Midbrain (tissue), 1 donor: ENCODE measurements around the gene LRTM2.

Experiments
- DNase-seq: peaks from one replicate; lab custom pipeline; 2025; lab: John Stamatoyannopoulos, UW

Gene LRTM2

DNA sequence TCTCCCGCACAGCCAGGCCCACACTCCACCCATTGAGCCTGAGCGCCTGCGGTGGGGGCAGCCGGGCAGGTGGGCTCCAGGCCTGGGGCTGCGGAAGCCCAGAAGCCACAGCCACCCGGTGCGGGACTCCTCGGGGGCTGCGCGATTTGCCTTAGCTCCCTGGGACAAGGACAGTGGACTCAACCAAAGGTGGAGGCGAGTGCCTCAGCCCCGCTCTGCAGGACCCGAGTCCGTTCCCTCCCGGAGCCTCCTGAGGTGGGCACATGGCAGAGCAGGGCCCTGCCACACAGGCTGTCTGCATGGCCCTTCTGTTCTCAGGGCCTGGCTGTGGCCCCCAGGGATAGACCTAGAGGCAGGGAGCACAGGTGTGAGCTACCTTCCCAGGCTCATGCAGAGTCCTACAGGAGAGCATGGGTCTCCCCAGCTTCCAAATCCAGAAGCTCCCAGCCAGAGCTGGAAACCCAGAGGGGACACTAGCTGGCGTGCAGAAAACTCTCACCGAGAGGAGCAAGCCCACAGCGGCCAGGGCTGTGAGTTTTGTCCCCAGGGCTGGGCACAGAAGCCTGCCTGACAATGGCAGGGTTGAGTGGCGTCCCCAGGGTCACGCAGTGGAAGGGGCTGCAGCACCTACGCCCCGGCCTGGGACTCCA is 22.2 kb upstream of the LRTM2 start:
- DNase-seq = no peak

DNA sequence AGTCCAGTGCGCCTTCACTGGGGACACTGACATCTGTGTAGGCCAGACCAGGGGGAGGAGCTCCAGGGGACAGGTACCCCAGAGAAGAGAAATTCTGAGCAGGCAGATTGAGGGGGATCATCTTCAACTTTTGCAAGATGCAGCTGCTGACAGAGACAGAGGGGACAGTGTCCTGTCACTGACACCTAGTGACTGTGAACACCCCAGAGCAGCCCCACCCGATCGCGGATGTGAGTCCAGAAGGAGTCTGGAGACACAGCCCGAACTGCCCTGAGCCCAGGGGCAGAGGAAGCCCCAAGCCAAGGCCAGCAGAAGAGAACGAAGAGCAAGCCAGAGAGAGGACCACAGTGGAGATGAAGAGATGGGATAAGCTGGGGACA is 21.7 kb upstream of the LRTM2 start:
- DNase-seq = no peak

- DNase-seq = no peak
These were observed 21.1 kb upstream of the LRTM2 start for GRCh38 chr12:1799051-1799881.

DNA sequence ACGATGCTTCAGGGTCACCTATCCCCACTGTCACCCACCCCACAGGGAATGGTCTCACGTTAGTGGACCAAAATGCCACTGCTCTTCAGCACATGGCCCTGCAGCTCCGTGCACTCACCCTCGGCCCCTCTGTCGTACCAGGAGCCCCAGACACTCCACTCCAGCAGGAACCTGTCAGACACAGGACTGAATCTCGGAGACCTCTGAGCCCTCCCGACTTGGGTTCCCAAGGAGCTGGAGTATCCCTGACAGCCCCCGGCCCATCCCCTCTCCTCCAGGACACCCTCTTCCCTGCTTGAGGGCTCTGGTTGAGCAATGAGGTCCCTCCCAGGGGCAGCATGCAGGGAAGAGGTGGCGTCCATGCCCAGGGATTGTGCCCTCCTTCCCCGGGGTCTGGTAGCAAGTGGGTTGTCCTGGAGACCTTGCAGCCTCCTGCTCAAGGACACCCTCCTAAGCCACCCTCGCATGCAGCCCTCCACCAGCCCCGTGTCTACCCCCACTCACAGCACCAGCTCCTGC is 20.4 kb upstream of the LRTM2 start:
- DNase-seq = no peak

DNA sequence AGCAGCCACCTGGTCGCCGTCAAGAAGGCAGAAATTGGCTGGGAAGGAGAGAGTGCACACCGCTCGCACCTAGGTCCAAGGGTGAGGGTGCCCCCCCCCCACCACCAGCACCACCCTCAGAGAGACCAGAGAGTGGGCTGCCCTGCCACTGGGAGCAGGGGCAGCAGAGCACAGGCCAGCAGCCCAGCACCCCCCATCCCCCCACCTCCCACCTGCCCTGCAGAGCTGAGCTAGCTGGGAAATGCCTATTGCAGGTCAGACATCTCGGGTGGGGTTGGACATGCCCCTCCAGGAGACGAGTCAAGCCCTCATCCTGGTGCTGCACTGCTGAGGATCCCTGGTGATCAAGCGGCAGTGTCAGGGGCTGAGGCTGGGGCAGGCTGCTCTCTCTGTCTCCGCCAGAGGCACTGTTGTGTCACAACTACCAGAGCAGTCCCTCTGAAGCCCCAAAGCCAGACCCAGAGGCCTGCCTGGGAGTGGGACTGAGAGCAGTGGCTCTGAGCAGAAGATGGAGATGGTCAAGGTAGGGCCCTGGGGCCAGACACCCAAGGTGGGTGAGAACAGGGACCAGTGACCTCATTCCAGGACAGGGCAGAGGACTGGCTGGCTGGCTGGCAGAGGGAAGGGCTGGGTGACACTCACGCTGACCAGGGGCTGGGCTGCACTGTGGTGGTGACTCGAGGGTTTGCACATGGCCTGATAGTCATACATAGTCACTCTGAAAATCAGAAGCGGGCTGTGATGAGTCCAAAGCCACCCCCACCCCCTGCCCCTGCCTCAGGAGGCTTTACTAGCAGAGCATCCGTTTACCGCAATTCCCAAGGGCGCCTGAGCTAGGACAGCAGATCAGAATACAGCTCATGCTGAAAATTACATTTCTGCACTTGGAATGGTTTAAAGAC is 19.7 kb upstream of the LRTM2 start:
- DNase-seq = peak; percentile 53

DNA sequence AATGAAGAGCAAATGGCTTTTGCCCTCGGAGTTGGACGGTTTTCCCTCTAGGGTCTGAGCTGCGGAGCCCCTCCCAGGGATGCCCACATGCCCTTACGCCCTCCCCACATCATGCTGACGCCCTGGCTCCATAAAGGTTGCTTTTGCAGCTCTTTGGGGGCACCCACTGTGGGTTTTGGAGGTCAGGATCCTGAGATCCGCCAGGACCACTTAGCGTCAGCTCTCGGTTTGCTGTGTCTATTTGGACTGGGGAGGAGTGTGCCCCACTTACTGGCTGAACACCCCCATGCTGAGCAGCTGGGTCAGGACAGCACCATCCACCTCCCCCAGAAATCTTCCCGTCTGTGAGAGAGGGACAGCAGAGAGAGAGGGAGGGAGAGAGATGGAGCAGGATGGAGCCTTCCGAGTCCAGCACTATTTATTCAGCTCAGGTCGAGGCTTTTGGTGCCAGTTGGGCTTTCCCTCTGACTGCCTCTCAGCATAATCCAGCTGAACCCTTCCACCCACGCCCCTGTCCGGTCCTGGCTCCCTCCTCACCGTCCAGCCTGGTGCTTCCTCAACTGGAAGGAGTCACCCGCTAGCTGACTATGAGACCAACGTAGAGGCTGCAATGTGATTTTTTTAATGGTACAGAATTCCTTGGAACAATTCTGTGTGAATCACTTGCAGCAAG is 18.9 kb upstream of the LRTM2 start:
- no peak for DNase-seq

GRCh38 chr12:1803736-1804135 is 16.6 kb upstream of the LRTM2 start:
- DNase-seq = no peak

DNA sequence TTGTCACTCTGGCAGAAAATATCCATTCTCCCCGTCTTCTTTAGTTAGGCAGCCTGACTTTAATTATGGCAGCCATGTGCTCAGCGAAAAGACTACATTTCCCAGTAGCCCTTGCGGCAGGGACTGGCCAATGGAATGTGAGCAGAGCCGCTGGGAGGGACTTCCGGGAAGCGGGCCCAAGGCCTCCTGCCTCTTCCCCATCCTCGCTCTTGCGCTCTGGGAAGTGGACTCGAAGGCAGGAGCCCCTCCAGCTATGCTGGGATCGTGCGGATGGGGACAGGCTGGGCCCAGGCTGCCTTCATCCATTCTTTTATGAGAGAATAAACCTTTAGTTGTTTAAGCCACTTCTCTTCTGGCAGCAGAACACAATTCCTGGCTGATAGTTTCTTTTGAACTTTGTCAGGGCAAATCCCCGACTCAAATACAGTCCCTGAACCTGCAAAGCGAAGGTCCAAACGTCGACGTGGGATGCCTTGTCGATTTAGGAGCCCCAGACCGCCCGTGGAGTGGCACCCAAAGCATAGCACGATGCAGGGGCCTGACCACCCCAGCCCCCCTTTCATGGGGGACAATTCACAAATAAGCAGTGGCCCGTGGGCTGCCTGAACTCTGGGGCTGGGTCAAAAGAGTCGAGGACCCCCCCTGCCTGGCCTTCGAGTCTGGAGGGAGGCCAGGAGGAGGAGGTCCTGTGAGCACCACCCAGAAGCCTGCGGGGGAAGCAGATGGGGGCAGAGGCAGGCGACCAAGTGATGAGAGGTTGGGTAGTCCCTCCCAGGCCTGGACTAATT is 15.6 kb upstream of the LRTM2 start:
- peak; percentile 91 for DNase-seq

DNA sequence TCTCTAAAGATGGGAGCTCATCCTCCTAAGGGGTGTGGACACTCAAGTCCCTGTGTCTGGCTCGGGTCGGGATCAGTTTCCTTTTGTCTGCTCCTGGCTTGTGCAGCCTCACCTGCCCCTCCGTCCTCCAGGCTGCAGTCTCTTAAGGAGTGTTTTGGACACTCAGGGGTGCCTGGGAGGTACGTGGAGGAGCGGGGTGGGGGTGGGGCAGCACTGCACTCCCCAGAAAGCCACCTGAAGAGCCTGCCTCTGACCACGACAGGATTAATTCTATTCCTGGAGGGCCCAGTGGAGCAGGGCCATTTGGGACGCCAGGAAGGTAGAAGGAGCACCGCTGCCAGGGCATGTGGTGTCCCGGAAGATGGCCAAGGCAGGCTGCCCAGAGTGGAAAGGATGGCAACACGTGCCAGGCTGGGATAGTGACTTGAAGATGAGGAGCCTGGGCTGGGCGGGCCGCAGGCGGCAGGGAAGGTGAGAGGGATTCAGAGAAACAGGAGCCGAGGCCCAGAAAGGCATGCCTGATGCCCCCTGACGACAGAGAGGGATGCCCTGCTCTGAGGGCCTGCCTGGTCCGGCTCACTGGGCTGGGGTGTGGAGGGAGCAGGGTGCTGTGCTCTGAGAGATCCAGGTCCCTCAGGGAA is 14.8 kb upstream of the LRTM2 start:
- no peak for DNase-seq

DNA sequence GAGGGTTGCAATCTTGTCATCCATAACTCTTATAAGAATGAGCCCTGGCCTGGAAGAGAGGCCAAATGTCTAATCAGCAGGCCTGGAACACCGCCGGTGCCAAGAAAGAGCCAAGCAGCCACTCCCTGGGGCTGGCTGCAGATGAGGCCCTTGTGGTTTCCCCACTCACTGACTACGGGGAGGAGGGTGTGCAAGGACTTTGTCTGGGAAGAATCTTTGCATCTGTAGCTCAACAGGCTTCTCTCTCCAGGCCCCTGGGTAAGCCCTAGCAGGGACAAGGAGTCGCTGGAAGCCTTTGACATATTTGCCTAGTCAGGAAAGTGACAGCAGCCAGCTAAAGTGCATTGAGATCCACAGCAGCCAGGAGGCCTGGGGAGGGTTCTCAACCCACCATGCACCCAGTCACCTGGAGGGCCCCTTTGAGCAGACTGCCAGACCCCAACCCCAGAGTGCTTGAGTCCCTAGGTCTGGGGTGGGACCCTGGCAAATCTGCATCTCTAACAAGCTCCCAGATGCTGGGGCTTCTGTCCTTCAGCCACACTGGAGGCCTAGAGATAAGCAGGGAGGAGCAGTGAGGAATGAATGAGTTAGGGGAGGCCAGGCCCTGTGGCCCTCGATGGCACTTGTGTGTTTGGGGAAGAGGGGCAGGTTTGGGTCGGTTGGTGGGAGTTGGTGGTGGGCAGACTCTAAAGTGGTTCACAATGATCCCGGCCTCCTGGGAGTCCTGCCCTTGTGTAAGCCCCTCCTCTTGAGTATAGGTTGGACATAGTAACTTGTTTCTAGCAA is 13.9 kb upstream of the LRTM2 start:
- no peak for DNase-seq

DNA sequence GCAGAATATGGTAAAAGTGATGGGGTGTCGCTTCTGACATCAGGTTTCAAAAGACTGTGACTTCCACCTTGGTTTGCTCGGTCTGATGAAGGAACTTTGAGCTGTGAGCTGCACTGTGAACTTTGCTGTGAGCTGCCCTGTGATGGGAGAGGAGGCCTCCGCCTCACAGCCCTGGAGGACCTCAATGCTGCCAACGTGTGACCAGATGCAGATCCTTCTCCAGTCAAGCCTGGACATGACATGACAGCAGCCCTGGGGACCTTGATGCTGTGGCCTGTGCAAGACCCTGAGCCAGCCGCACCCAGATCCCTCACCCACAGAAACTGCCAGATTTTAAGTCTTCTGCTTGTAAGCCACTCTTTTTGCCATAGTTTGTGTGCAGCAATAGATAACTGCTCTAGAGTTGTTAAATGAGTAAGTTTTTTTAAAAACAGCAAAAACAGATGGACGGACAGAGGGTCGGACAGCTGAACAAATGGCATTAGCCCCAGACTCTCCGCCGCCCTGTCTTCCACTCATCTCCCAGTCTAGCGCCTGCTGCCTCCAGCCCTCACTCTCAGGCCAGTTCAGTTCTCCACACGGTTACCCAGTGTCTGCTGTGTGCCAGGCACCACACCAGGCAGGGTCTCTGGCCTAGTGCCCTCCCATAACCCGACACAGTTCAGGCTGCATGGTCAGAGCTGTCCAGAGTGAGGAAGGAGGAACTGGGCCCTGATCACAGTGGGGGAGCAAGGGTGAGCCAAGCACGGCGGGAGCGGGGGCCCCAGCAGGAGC is 13.1 kb upstream of the LRTM2 start:
- no peak for DNase-seq

DNA sequence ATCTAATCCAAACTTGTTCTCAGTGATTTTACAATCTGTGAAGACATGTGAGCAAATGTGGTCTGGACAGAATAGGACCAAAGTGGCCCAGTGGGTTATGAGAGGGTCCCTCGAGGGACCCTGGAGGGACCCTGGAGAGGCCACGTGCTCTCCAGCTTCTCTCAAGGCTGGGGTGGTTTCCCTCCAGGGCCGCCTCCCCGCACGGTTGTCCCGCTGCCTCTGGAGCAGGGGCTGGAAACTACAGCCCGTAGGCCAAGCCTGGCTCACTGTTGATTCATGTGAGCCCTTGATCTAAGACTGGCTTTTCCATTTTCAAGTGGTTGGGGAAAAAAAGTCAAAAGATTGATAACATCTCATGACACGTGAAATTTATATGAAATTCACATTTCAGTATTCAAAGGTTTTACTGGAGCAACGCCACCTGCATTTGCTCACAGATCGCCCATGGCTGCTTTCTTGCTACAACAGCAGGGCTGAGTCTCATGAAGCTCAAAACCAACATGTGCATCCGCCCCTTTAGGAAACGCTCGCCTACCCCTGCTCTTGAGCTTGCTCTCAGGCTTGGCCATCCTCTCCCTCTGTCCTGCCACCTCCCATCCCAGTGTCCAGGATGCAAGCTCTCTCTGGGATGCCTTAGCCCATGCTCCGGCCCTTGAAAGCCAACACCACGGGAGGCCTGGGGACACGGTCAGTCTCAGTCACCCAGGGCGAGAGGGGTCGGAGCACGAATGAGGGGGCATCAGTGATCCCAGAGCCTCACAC is 12.1 kb upstream of the LRTM2 start:
- no peak for DNase-seq

DNA sequence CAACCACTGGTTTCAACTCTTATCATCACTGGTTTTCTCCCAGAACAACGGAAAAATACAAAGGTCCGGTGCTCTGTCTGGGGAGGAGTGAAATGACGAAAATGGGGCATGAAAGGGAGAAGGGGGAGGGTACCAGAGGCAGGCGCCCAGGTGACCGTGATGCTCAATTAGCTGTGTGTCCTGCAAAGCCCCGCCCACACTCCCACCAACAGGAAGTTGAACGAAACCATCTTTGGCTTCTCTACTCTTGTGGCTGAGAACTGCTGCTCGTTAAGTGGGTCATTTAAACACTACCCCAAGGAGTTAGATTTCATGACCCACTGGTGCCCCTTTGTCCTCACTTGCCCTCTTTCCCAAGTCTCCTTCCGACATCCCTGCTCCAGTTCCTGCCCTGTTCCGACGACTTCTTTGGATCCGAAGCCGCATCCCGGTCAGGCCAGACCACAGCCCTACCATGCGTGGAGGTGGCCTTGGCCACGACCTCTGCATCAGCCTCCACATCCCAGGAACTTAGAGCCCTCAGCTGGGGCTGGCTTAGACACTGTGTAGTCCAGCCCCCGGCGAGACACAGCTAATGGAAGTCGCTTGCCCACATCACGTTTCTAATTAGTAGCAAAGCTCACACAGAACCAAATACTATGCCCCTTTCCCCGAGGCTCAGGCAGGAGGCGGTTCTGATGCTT is 11.4 kb upstream of the LRTM2 start:
- DNase-seq = no peak

- DNase-seq = no peak
These were observed 10.7 kb upstream of the LRTM2 start for GRCh38 chr12:1809591-1810190.

GRCh38 chr12:1810201-1810930 is 10.0 kb upstream of the LRTM2 start:
- no peak for DNase-seq

DNA sequence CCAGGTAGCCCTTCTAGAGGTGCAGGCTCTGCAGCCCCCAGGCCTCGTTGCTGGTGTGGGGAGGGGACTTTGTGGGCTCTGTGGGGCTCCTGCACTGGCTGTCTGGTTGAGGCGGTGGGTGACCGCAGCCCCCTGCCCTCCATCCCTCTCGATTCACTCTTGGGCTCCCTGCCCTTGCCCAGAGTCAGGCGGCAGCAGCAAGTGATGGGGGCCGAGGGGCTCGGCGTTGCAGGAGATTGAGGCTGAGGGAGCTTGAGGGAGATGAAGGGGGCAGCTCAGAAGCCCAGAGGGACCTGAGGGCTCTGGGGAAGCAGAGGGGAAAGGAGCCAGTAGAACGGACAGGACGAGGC is 9.5 kb upstream of the LRTM2 start:
- no peak for DNase-seq
